ENCODE measurements around the gene TM7SF3.

TM7SF3 gene

DNA sequence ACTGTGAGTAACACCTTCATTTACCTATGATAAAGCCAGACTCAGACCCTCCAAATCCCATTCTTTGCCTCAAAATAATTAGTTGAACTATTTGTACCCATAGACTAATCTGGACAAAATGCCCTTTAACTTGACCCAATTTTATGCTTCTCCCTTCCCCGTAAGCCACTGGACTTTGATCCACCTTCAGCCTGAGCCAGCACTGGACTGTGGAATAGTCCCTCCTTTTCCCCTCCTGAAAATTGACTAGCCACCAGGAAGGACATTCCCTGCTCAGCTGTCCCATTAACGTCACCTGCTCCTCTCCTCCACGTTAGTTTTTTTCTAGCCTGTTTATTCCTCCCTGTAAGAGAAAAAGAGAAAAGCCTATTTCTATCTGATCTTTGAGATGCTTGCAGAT is 18.5 kb upstream of the TM7SF3 start:
- H3K4me3 ChIP-seq (ENCODE audit: low read depth, low read length), result no peak overlapping the region
- DNase-seq (ENCODE audit: low read depth), result no peak
- no peak for TF ChIP-seq MYC (IDR thresholded peaks at IDR 0.05; ENCODE audit: low read depth, low read length)
- TF ChIP-seq, protein P1, sequence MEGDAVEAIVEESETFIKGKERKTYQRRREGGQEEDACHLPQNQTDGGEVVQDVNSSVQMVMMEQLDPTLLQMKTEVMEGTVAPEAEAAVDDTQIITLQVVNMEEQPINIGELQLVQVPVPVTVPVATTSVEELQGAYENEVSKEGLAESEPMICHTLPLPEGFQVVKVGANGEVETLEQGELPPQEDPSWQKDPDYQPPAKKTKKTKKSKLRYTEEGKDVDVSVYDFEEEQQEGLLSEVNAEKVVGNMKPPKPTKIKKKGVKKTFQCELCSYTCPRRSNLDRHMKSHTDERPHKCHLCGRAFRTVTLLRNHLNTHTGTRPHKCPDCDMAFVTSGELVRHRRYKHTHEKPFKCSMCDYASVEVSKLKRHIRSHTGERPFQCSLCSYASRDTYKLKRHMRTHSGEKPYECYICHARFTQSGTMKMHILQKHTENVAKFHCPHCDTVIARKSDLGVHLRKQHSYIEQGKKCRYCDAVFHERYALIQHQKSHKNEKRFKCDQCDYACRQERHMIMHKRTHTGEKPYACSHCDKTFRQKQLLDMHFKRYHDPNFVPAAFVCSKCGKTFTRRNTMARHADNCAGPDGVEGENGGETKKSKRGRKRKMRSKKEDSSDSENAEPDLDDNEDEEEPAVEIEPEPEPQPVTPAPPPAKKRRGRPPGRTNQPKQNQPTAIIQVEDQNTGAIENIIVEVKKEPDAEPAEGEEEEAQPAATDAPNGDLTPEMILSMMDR (IDR thresholded peaks at IDR 0.05; ENCODE audit: low read depth, low read length), result no peak
- TF ChIP-seq POLR2A (IDR thresholded peaks at IDR 0.05; ENCODE audit: extremely low read depth, insufficient read length), result no peak
- no peak for TF ChIP-seq MAX (IDR thresholded peaks at IDR 0.05; ENCODE audit: low read depth, low read length)

DNA sequence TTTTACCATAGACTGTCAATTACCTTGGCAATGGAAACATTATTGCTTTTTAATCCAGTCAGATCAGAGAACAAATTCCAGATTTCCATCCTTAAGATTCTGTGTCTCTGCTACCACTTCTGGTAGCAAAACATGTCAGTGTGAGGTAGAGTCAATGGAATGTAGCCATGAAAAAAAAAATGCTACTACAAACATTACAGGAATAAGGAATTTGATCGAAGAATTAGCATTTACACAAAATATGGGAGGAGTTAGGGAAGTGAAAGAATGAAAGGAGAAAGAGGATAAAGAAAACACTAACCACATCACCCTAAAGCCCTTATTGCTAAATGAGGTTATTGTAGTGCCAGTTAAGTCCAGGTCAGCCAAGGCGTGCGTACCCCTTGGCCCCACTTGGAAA is 17.3 kb upstream of the TM7SF3 start:
- TF ChIP-seq MYC (IDR thresholded peaks at IDR 0.05; ENCODE audit: low read depth, low read length) (no peak), POLR2A (IDR thresholded peaks at IDR 0.05; ENCODE audit: extremely low read depth, insufficient read length) (no peak), MAX (IDR thresholded peaks at IDR 0.05; ENCODE audit: low read depth, low read length) (no peak)
- TF ChIP-seq, protein P1 (IDR thresholded peaks at IDR 0.05; ENCODE audit: low read depth, low read length), result no peak
- no peak overlapping the region for H3K4me3 ChIP-seq (ENCODE audit: low read depth, low read length)
- DNase-seq (ENCODE audit: low read depth), result no peak

DNA sequence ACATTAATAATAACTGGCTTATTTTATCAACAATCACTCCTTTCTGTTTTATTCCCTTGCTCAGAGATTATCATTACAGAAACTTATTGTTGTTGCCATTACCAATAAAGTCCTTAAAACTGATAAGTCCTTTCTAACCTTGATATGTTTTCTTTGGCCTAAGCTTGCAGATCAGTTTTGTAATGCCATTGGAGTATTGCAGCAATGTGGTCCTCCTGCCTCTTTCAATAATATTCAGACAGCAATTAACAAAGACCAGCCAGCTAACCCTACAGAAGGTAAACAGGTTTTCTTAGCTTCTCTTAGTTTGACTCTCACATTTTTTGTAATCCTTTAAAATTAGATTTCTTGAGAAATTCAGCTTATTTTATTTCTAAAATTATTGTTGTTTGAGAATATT is 12.1 kb upstream of the TM7SF3 start:
- no peak overlapping the region for H3K4me3 ChIP-seq (ENCODE audit: low read depth, low read length)
- DNase-seq (ENCODE audit: low read depth), result no peak
- TF ChIP-seq MAX (IDR thresholded peaks at IDR 0.05; ENCODE audit: low read depth, low read length) (no peak), MYC (IDR thresholded peaks at IDR 0.05; ENCODE audit: low read depth, low read length) (no peak), POLR2A (IDR thresholded peaks at IDR 0.05; ENCODE audit: extremely low read depth, insufficient read length) (no peak)
- TF ChIP-seq, protein P1 (IDR thresholded peaks at IDR 0.05; ENCODE audit: low read depth, low read length), result no peak

- H3K4me3 ChIP-seq (ENCODE audit: low read depth, low read length), result peak overlapping the region; percentile 6
- TF ChIP-seq MYC (IDR thresholded peaks at IDR 0.05; ENCODE audit: low read depth, low read length) (no peak), POLR2A (IDR thresholded peaks at IDR 0.05; ENCODE audit: extremely low read depth, insufficient read length) (no peak), MAX (IDR thresholded peaks at IDR 0.05; ENCODE audit: low read depth, low read length) (no peak)
- TF ChIP-seq, protein P1 (IDR thresholded peaks at IDR 0.05; ENCODE audit: low read depth, low read length), result no peak
Observed at GRCh38 chr12:27025116-27025515, 10.9 kb upstream of the TM7SF3 start.

GRCh38 chr12:27024291-27024690 is 10.1 kb upstream of the TM7SF3 start:
- TF ChIP-seq POLR2A (IDR thresholded peaks at IDR 0.05; ENCODE audit: extremely low read depth, insufficient read length) (no peak), MYC (IDR thresholded peaks at IDR 0.05; ENCODE audit: low read depth, low read length) (no peak), MAX (IDR thresholded peaks at IDR 0.05; ENCODE audit: low read depth, low read length) (no peak)
- TF ChIP-seq, protein P1 (IDR thresholded peaks at IDR 0.05; ENCODE audit: low read depth, low read length), result no peak
- no peak for DNase-seq (ENCODE audit: low read depth)
- H3K4me3 ChIP-seq (ENCODE audit: low read depth, low read length), result peak overlapping the region; percentile 85

More at GRCh38 chr12:27025116-27025515, 10.9 kb upstream of the TM7SF3 start:
- DNase-seq (ENCODE audit: low read depth), result no peak

DNA sequence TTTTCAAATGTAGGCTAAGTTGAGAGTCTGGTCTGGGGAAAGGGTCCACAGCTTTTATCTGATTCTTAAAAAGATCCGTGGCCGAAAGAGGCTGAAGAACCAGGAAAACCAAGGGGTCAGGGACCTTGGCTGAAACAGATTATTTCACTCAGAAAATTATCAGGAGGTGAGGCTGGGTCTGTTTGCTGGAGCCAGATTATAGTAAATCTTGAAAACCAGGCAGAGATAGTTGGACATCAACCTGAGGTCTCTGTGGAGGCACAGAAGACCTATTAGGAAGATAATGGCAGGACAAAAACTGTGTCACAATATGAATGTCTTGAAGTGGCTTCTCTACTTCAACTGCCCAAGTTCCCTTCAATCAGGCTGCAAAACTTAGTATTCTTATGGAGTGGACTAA is 6.6 kb upstream of the TM7SF3 start:
- no peak for DNase-seq (ENCODE audit: low read depth)
- no peak for TF ChIP-seq MYC (IDR thresholded peaks at IDR 0.05; ENCODE audit: low read depth, low read length)
- no peak for TF ChIP-seq POLR2A (IDR thresholded peaks at IDR 0.05; ENCODE audit: extremely low read depth, insufficient read length)
- no peak for TF ChIP-seq MAX (IDR thresholded peaks at IDR 0.05; ENCODE audit: low read depth, low read length)
- no peak overlapping the region for H3K4me3 ChIP-seq (ENCODE audit: low read depth, low read length)

All from NB4 (cell line).